ENCODE data around the gene ANKLE2. TPM values are rescaled to one million over a fixed set of nuclear protein-coding genes. Genes with fewer than 3 reads are reported as not detected.

Gene ANKLE2
- 16.2 and 35.3 TPM in 2 replicates for total RNA-seq (2016; rRNA removed; fragmentation: Illumina TruSeq; extraction: Trizol)
- 20.1 and 20.5 TPM in 2 replicates for total RNA-seq (2016; cell fraction: cytosol; rRNA removed; fragmentation: Illumina TruSeq; extraction: Trizol; ENCODE audit: low read depth)
- total RNA-seq (2016; cell fraction: insoluble cytoplasmic fraction; rRNA removed; fragmentation: Illumina TruSeq; extraction: Trizol) = 14.0 and 36.7 TPM in 2 replicates
- total RNA-seq (2016; cell fraction: membrane; rRNA removed; fragmentation: Illumina TruSeq; extraction: Trizol) = 16.8 and 21.8 TPM in 2 replicates
- 62.3 and 64.4 TPM in 2 replicates for total RNA-seq (2016; cell fraction: nucleus; rRNA removed; fragmentation: Illumina TruSeq; extraction: Trizol)
- 37.1 and 51.2 TPM in 2 replicates for polyA plus RNA-seq (2011; rRNA removed)
- polyA plus RNA-seq (2011; cell fraction: cytosol; rRNA removed) = 23.3 and 24.4 TPM in 2 replicates
- polyA plus RNA-seq (2011; cell fraction: nucleus; rRNA removed) = 163 and 166 TPM in 2 replicates
- polyA plus RNA-seq (2012) = 30.1 and 31.6 TPM in 2 replicates
- 3.0 and 3.4 TPM in 2 replicates for polyA plus RNA-seq (2016; cell fraction: cytosol; fragmentation: Illumina TruSeq; extraction: Trizol; ENCODE audit: low read depth)
- polyA plus RNA-seq (2016; cell fraction: insoluble cytoplasmic fraction; fragmentation: Illumina TruSeq; extraction: Trizol; ENCODE audit: low read depth) = 12.3 and 14.0 TPM in 2 replicates
- 7.1 and 7.4 TPM in 2 replicates for polyA plus RNA-seq (2016; cell fraction: membrane; fragmentation: Illumina TruSeq; extraction: Trizol; ENCODE audit: low read depth)
- 129 and 136 TPM in 2 replicates for polyA plus RNA-seq (2016; cell fraction: nucleus; fragmentation: Illumina TruSeq; extraction: Trizol; ENCODE audit: insufficient read depth, low read depth)
- 183 and 431 TPM in 2 replicates for polyA minus RNA-seq (2011; rRNA and poly(A)+ RNA removed; ENCODE audit: low replicate concordance)
- 26.3 and 37.6 TPM in 2 replicates for polyA minus RNA-seq (2011; cell fraction: cytosol; rRNA and poly(A)+ RNA removed)
- 111 and 121 TPM in 2 replicates for polyA minus RNA-seq (2011; cell fraction: nucleus; rRNA and poly(A)+ RNA removed)
- Bru-seq, nascent RNA = percentile 70 among the genes with signal in this experiment
- percentile 88 among the genes with signal in this experiment for BruChase-seq, experiment 1, labeled RNA remaining after a 6-hour chase
- BruChase-seq, experiment 2, labeled RNA remaining after a 2-hour chase = percentile 86 among the genes with signal in this experiment
- long read RNA-seq, experiment 1, full-length matches to known transcripts = 10 of 26 reads
- long read RNA-seq, experiment 1, partial matches to known transcripts = 7 of 26 reads
- long read RNA-seq, experiment 1, other reads (novel, unspliced or antisense) = 9 of 26 reads
- long read RNA-seq, experiment 2, full-length matches to known transcripts = 7 of 39 reads
- long read RNA-seq, experiment 2, partial matches to known transcripts = 11 of 39 reads
- long read RNA-seq, experiment 2, other reads (novel, unspliced or antisense) = 21 of 39 reads

GRCh38 chr12:132761032-132761920 lies at the start of gene ANKLE2:
TSS of gene ANKLE2 (minus strand) at chr12:132761832. CDS start at chr12:132761798, 34 bp downstream.
- Histone ChIP-seq H3K4me3 (replicated peaks in 1 of 3; ENCODE audit: insufficient read depth in 1 of 3, low read depth in 2 of 3, low read length in 3 of 3) (peak within 1 kb of the TSS; percentile 80 to 98 (median 82)), H3K79me2 (ENCODE audit: insufficient read depth, low read length) (peaks cover 39% of the 10 kb centered on the region), H3K9me3 (ENCODE audit: low read length) (no peaks in the 10 kb centered on the region), H4K20me1 (ENCODE audit: insufficient read depth, low read length) (peaks cover 21% of the 10 kb centered on the region), H3K36me3 (replicated peaks in 1 of 2; ENCODE audit: control insufficient read depth in 1 of 2, insufficient read depth in 2 of 2, low read length in 2 of 2) (peaks cover 0 to 4% of the 10 kb centered on the region in 2 experiments; a peak in 1 of 5 replicates), H3K9ac (ENCODE audit: insufficient read depth, low read depth, low read length) (peak within 1 kb of the TSS; percentile 89), H3K4me1 (ENCODE audit: insufficient read depth, low read length) (peaks cover 35% of the 10 kb centered on the region), H3K27ac (ENCODE audit: extremely low read length, insufficient read depth, low read length) (peak within 1 kb of the TSS; percentile 96), H2AFZ (ENCODE audit: low read length) (no peak within 1 kb of the TSS), H3K4me2 (ENCODE audit: low read depth, low read length) (peak within 1 kb of the TSS; percentile 99), H3K27me3 (ENCODE audit: control insufficient read depth in 1 of 2, insufficient read depth in 2 of 2, low read length in 2 of 2) (no peaks in the 10 kb centered on the region; a peak in 1 of 5 replicates)
- no TSS peak for BruUV-seq (replicated peaks)
- CTCF ChIA-PET (ENCODE audit: low intra/inter-chr PET ratio, low total read pairs) = no interaction called here
- peak; percentile 23 for DNase-seq (ENCODE audit: low spot score)
- POLR2A ChIA-PET = no interaction called here
- intact Hi-C loops (cut with micrococcal nuclease; ENCODE audit: unreplicated experiment) (no loop called here), in situ Hi-C loops (cut with HindIII; ENCODE audit: extremely low pct_ligation_motif_present, low pct_unique_long_range_greater_than_20kb) (no loop called here)
- FAIRE-seq = no peak
- ATAC-seq = peak; percentile 33
- 1% methylated on average over 18 of the region's 97 CpGs for WGBS (ENCODE audit: low lambda C conversion rate)
- peak; percentile 15; the same call in 1 of the 2 replicates for TF ChIP-seq MYC (CRISPR knock-in tag; IDR thresholded peaks at IDR 0.05; ENCODE audit: borderline replicate concordance)
- TF ChIP-seq ZNF282 (IDR thresholded peaks at IDR 0.05; ENCODE audit: partially characterized antibody) = no peak
- TF ChIP-seq SALL1 (CRISPR knock-in tag; IDR thresholded peaks at IDR 0.05) = peak; percentile 11; the same call in 1 of the 2 replicates
- peak; percentile 80; the same call in 1 of the 2 replicates for TF ChIP-seq HES4 (CRISPR knock-in tag; IDR thresholded peaks at IDR 0.05; ENCODE audit: borderline replicate concordance)
- 0 out of 2 replicates have a peak, but pooled peaks have one; percentile 36 for TF ChIP-seq MEIS2 (CRISPR knock-in tag; IDR thresholded peaks at IDR 0.05)
- TF ChIP-seq ZFP91 (CRISPR knock-in tag; IDR thresholded peaks at IDR 0.05; ENCODE audit: borderline replicate concordance) = 0 out of 2 replicates have a peak, but pooled peaks have one; percentile 10
- TF ChIP-seq TFDP1 (CRISPR knock-in tag; IDR thresholded peaks at IDR 0.05; ENCODE audit: borderline replicate concordance) = no peak
- TF ChIP-seq NFKB2 (CRISPR knock-in tag; IDR thresholded peaks at IDR 0.05; ENCODE audit: borderline replicate concordance) = peak; percentile 51; the same call in 1 of the 2 replicates
- peak; percentile 59; the same call in 1 of the 2 replicates for TF ChIP-seq CHD2 (IDR thresholded peaks at IDR 0.05; ENCODE audit: low read depth, low read length)
- TF ChIP-seq PHF8 (CRISPR knock-in tag; IDR thresholded peaks at IDR 0.05) = peak; percentile 40; the same call in 1 of the 2 replicates
